GM18519 (cell line): Measurements from ENCODE around the gene LRRC72.
"Not testable (repeated sequence)": the region's sequence is repeated elsewhere in the genome, so short reads cannot be mapped to it uniquely, and the experiment has no call there.

Experiments
- ATAC-seq: cut with Tn5 transposase; IDR thresholded peaks from one replicate; pipeline ENCODE4 v1.9.1; 2021; ENCODE audit warnings: mild to moderate bottlenecking, moderate library complexity; ENCODE audit not compliant: unreplicated experiment, low FRiP score

Gene LRRC72

DNA sequence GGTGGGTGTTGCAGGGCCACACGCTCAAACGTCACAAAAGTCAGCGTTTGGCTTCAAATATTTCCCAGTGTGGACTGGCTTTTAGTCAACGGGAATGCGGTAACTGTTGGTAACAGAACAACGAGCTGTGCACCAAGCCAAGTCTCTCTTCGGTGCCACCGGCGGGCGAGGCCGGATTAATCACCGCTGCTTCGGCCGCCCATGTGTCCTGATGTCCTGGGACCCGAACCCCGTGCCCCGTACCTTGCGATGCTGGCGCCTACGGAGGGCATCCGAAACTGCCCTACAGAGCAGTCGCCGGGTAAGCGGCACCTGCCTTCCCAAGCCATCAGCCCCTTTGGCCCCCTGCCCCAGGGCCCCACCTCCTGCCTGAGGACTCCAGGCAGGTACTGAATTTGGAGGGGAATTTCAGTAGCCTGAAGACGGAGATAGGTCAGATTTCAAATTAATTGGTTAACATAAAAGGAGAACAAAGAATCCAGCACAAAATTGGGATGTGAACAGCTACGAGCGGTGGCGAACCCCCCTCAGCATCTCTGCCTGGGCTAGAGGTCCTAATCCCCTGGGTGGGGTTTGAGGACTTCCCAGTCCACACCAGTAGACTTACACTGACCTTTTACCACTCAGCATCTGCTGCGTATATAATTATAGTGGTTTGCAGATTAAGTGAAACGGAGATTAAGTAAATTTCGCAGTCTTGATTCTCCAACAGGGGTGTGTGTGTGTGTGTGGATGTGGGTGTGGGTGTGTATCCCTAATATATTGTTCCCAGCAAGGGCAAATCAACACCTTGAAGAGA, at the start of gene LRRC72:
LRRC72 (plus strand) TSS at position 84 of the 799 bp plus-strand sequence; CDS start at position 212, 128 bp downstream.
- ATAC-seq, result no peak

DNA sequence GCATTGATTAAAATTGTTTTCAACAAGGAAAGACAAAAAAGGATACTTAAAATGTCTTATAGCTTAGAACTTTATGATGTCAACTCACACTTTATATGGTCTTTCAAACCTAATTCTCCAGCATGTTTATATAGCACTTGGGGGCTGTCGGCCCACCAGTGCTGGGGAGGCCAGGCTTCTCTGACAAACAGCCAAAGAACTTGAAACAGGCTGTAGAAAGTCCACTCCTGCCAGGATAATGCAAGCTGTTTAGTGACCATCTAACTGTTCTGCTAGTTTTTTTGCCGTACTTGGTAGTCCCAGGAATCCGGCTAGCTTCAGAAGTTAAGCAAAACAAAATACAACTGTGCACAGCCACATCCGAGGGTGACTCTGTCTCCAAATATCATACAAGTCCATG, 47.5 kb upstream of the LRRC72 start:
- no peak for ATAC-seq

DNA sequence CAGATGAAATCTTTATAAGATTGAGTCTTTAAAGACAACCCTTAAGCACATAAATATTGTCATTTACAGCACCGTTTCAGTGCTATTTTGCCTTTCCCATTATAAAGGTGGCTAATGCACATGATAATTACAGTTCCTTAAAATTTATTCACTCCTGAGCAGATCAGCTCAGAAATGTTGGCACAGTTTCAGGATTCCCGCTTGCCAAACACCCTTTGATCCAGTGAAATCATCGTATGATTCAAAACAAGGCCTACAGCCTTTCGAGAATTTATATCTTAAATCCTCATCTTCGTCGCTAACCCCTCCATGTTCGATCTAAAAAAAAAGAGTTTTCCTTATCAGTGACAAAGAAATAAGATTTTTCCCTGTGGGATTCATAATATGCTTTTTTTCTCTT, 47.0 kb upstream of the LRRC72 start:
- no peak for ATAC-seq

DNA sequence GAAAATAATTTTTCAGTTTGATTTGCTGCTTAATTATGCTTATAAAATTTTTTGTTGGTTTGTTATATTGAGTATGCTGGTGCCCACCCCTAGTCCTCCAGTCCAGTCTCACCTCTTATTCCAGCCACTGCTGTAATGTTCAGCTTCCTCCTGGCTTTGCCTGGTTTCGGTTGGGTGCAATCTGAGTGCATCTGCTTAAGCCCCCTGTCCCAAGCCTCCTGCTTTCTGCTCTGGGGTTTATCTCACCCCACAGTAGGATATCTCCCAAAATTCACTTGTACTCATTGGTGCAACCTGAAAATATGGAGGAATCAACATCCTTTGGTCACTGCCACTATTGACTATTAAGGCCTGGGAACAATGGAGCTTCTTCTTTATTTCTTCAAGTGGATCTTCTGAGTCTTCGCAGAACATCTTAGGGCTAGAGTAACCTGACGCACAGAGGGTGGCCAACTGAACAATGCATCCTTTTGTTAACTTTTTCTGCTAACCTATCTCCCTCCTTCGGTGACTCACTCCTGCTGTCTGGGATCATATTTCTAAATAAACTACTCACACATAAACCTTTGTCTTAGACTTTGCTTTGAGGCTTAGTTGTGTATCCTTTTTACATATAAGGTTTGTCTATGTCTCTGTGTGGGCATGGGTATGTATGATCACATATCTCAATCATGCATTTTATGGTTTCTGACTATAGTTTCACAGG, 42.0 kb upstream of the LRRC72 start:
- ATAC-seq, result no peak

GRCh38 chr7:16491148-16491547, 35.5 kb upstream of the LRRC72 start:
- no peak for ATAC-seq

DNA sequence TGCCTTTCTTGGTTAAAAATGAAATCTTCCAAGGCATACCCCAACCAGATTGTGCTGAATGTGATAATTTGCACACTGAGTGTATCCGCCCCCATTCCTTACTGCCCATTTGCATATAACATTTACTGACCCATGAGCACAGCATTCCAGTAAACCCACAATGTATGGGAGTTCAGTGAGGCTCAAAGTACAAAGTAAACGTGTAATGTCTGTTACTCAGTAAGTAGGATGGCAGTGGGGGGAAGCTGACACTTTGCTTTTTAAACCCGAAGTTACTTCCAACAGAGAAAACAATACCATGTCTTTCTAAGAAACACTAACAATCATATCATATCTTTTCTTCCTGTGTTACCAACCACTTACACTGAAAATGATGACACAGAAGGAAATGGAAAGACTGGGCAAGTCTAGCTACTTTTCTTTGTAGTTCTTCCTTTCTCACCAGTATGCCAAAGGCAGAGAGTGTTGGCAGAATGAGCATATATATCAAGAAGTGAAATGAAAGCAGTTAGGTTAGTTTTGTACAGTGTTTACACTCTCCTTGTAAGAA, 34.0 kb upstream of the LRRC72 start:
- ATAC-seq, result no peak

DNA sequence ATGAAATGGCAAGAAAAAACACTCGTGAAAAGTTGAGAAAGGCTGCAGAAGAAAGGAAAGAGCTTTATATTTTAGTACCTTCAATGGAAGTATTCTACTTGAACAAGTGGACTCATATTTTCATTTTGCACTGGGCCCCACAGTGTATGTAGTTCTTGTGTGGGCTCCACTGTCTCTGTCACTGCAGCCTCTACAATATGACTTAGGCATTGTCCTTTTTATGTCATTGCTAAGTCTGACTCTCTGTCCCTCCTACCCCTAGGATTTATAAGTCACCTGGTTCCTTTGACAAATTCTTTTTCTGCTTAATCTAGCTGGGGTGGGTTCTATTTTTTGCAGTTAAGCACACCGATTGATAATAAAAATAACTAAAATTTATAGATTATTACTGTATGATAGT, 33.4 kb upstream of the LRRC72 start:
- ATAC-seq, result no peak

- ATAC-seq, result no peak
These were observed 32.1 kb upstream of the LRRC72 start for GRCh38 chr7:16494551-16494950.

- ATAC-seq, result no peak
These were observed 31.5 kb upstream of the LRRC72 start for GRCh38 chr7:16494955-16495719.

GRCh38 chr7:16498122-16498521, 28.5 kb upstream of the LRRC72 start:
- ATAC-seq, result no peak

- no peak for ATAC-seq
These were observed 24.3 kb upstream of the LRRC72 start for GRCh38 chr7:16502303-16502702.

GRCh38 chr7:16504019-16504418, 22.6 kb upstream of the LRRC72 start:
- no peak for ATAC-seq

- ATAC-seq, result not testable (repeated sequence)
These were observed 20.2 kb upstream of the LRRC72 start for GRCh38 chr7:16506422-16506821.

GRCh38 chr7:16509829-16510228, 16.8 kb upstream of the LRRC72 start:
- no peak for ATAC-seq

DNA sequence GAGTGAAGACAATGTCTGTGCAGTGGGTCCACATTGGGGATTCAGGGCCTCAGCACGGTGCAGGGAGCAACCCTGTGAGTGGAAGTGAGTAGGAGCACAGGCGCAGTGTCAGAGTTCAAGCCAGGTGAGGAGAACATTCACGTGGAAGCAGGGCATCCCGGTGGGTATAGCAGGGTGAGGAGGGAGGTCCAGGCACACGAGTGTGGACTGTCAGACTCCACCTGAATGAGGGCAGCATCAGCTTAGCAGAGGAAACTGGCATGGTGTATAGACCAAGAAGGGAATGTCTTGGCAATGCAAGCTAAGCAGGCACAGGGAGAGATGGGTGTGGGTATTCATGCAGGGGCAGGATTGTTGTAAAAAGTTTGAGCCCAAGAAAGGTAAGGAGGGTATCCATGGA, 15.3 kb upstream of the LRRC72 start:
- ATAC-seq, result no peak

- ATAC-seq, result no peak
These were observed 14.5 kb upstream of the LRRC72 start for GRCh38 chr7:16512097-16512496.

DNA sequence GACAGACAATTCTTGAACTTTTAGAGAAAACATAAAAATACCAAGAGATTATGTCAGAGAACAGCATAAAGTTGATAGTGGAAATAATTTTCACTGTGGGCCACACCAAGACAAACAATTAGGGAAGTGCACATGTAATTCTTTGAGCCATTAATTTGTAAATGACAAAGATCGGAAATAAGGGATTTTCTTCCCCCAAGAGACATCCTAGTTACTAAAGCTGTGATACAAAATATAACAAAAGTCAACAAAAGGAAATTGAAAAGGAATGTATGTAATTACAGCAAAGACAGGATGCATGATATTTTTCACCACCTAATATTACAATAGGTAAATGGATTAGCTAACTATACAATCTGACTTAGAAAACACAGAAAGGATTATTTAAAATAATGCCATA, 12.4 kb upstream of the LRRC72 start:
- no peak for ATAC-seq

- ATAC-seq, result no peak
These were observed 11.9 kb upstream of the LRRC72 start for GRCh38 chr7:16514729-16515128.

- ATAC-seq, result no peak
These were observed 10.6 kb upstream of the LRRC72 start for GRCh38 chr7:16515785-16516685.

GRCh38 chr7:16519985-16520384, 6.6 kb upstream of the LRRC72 start:
- ATAC-seq, result not testable (repeated sequence)
